Endothelial cell (in vitro differentiated cells): ENCODE measurements around the gene GPR107. TPM values are rescaled to one million over a fixed set of nuclear protein-coding genes. Genes with fewer than 3 reads are reported as not detected.

ENCODE experiments used
- DNase-seq: peaks from one replicate; pipeline ENCODE4 v3.0.0; 2021; ENCODE audit warnings: low spot score
- H3K27ac Mint-ChIP-seq: one replicate; pipeline ENCODE4 v1.8.0; 2021; ENCODE audit warnings: mixed read lengths, inconsistent platforms; ENCODE audit not compliant: unreplicated experiment
- H3K27me3 Mint-ChIP-seq: one replicate; pipeline ENCODE4 v1.8.0; 2021; ENCODE audit warnings: mild to moderate bottlenecking, moderate library complexity, mixed read lengths, inconsistent platforms; ENCODE audit not compliant: unreplicated experiment
- H3K36me3 Mint-ChIP-seq: one replicate; pipeline ENCODE4 v1.8.0; 2021; ENCODE audit warnings: mild to moderate bottlenecking, low read depth, mixed read lengths, inconsistent platforms; ENCODE audit not compliant: unreplicated experiment
- H3K4me1 Mint-ChIP-seq: one replicate; pipeline ENCODE4 v1.8.0; 2021; ENCODE audit warnings: mild to moderate bottlenecking, mixed read lengths, inconsistent platforms; ENCODE audit not compliant: unreplicated experiment
- H3K4me3 Mint-ChIP-seq: one replicate; pipeline ENCODE4 v1.8.0; 2021; ENCODE audit warnings: mild to moderate bottlenecking, mixed read lengths, inconsistent platforms; ENCODE audit not compliant: unreplicated experiment
- H3K9me3 Mint-ChIP-seq: one replicate; pipeline ENCODE4 v1.8.0; 2021; ENCODE audit warnings: mixed read lengths, inconsistent platforms; ENCODE audit not compliant: unreplicated experiment
- CTCF ChIP-seq: fragments of 200-600 bp; sonication (generic); IDR thresholded peaks from one replicate; pipeline ENCODE4 v1.5.0; 2021; ENCODE audit warnings: antibody characterized with exemption; ENCODE audit not compliant: unreplicated experiment
- total RNA-seq: library from RNA; stranded (reverse); fragmentation: NEBNext Ultra II Directional; extraction: Animal tissue kit (Norgen Biotek cat#: 25700); gene quantifications from one replicate; pipeline ENCODE4 v1.2.1, GENCODE V29; 2021; ENCODE audit not compliant: unreplicated experiment

GPR107 gene
- total RNA-seq, 1 donor from 2014 or later: 63.5 TPM

- no peak for TF ChIP-seq CTCF
- Mint-ChIP-seq H3K27me3 (peaks cover 7% of the 10 kb centered on the region), H3K4me1 (peaks cover 15% of the 10 kb centered on the region), H3K27ac (no peak overlapping the region), H3K9me3 (no peaks in the 10 kb centered on the region), H3K36me3 (peaks cover 4% of the 10 kb centered on the region), H3K4me3 (no peak overlapping the region)
- no peak for DNase-seq
Observed at GRCh38 chr9:130187523-130187846, 133.8 kb downstream of the GPR107 start.

- H3K4me1 Mint-ChIP-seq: peaks cover 15% of the 10 kb centered on the region
- H3K4me3 Mint-ChIP-seq: no peak overlapping the region
- no peak for DNase-seq
- H3K36me3 Mint-ChIP-seq: peaks cover 4% of the 10 kb centered on the region
- H3K27ac Mint-ChIP-seq: no peak overlapping the region
- no peaks in the 10 kb centered on the region for H3K9me3 Mint-ChIP-seq
- no peak for TF ChIP-seq CTCF
- H3K27me3 Mint-ChIP-seq: peaks cover 7% of the 10 kb centered on the region
Observed at GRCh38 chr9:130188860-130189481, 135.3 kb downstream of the GPR107 start.

Other genes starting within 250 kb of the GPR107 start
- gene TOR1A, start 229.8 kb upstream of the GPR107 start, total RNA-seq: 58.0 TPM
- 29.1 TPM for gene C9orf78, start 218.6 kb upstream of the GPR107 start, total RNA-seq
- 21.7 TPM for gene USP20, start 218.4 kb upstream of the GPR107 start, total RNA-seq
- gene FNBP1, start 10.7 kb upstream of the GPR107 start, total RNA-seq: 119 TPM
- gene NCS1, start 118.5 kb downstream of the GPR107 start, total RNA-seq: 20.1 TPM
- gene HMCN2, start 211.9 kb downstream of the GPR107 start, total RNA-seq: 29.6 TPM